Gastroesophageal sphincter (tissue), 4 donors: ENCODE results near the gene ATP8B3. TPM values are rescaled to one million over a fixed set of nuclear protein-coding genes. Genes with fewer than 3 reads are reported as not detected.

Experiments
- ATAC-seq: fragments of 150-250 bp; one replicate; pipeline ENCODE4 v1.9.1; 2016; ENCODE audit warnings: mild to moderate bottlenecking, moderate library complexity
- H3K27ac ChIP-seq, 4 donors: fragments of 200-600 bp; sonication (generic) in 3 of 4; 1 replicate in 3 of 4; 2 replicates in 1 of 4; pipeline ENCODE4 v1.5.1; 2016 to 2019
- H3K27me3 ChIP-seq: fragments of 200-600 bp; sonication (generic); one replicate; pipeline ENCODE4 v1.5.1; 2019
- H3K36me3 ChIP-seq, 2 donors: fragments of 200-600 bp; sonication (generic); one replicate each; pipeline ENCODE4 v1.5.1; 2019; ENCODE audit warnings: control low read depth in 1 of 2
- H3K4me1 ChIP-seq, 3 donors: fragments of 200-600 bp; sonication (generic); 1 replicate in 2 of 3; 2 replicates in 1 of 3; pipeline ENCODE4 v1.5.1; 2016 to 2019; ENCODE audit warnings: control low read depth in 2 of 3
- H3K4me3 ChIP-seq, 2 donors: fragments of 200-600 bp; sonication (generic); one replicate each; pipeline ENCODE4 v1.5.1; 2019; ENCODE audit warnings: mild to moderate bottlenecking in 1 of 2, moderate library complexity in 1 of 2
- H3K9me3 ChIP-seq, 3 donors: fragments of 200-600 bp; sonication (generic); one replicate each; pipeline ENCODE4 v1.5.1; 2017 to 2019; ENCODE audit warnings: control low read depth in 2 of 3
- CTCF ChIP-seq, 4 experiments: fragments of 200-600 bp in 2 of 4; fragments of 450-650 bp in 2 of 4; sonication (generic) in 1 of 4; IDR thresholded peaks; one replicate each; pipeline ENCODE4 v1.5.1; 2017 to 2019; ENCODE audit warnings: antibody characterized with exemption in 4 of 4, mild to moderate bottlenecking in 2 of 4, moderate library complexity in 2 of 4
- EP300 ChIP-seq: sonication (generic); formaldehyde crosslinking; IDR thresholded peaks from one replicate; pipeline ENCODE4 v1.6.1; 2017; ENCODE audit warnings: antibody characterized with exemption, mild to moderate bottlenecking
- POLR2A ChIP-seq, 2 donors: fragments of 450-650 bp; IDR thresholded peaks; one replicate each; pipeline ENCODE4 v1.6.1; 2017; ENCODE audit warnings: antibody characterized with exemption in 2 of 2, mild to moderate bottlenecking in 2 of 2, moderate library complexity in 1 of 2
- POLR2AphosphoS5 ChIP-seq: sonication (generic); formaldehyde crosslinking; IDR thresholded peaks from one replicate; pipeline ENCODE4 v1.6.1; 2017; ENCODE audit warnings: antibody characterized with exemption
- WGBS, 2 donors: methylation state at CpG; one replicate each; pipeline ENCODE4 v1.1.5; 2018; ENCODE audit warnings: low coverage in 1 of 2; 5-methylcytosine and 5-hydroxymethylcytosine counted together
- total RNA-seq, 4 donors: library from RNA; depleted of rRNA; stranded (reverse); fragments of >200 nt; gene quantifications; one replicate each; pipeline ENCODE4 v1.1.0, GENCODE V29; 2016

ATP8B3 gene
- total RNA-seq, 4 donors from 2014 or later = 0.27 to 1.4 (median 0.48) TPM

DNA sequence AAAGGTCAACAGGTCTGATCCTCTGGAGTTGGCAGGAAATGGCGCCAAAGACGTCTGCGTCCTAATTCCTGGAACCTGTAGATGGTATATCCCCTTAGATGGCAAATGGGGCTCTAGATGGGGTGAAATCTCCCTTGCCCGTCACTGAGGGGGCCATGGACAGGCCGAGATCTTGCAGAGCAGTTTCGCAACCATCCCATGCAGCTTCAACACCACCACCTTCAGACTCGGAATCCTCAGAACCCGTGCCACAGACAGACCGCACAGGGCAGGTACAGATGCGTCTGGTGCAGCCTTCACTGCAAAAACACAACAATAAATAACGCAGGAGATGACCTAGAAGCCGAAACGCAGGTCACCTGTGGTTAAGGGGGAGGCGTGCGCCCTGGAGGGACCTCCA, 18.5 kb upstream of the ATP8B3 start:
- no peak overlapping the region for H3K27ac ChIP-seq
- 86 to 93% methylated on average over 6 to 14 of the region's 15 CpGs for WGBS, 2 donors
- H3K4me1 ChIP-seq = peaks cover 0 to 37% (median 15%) of the 10 kb centered on the region in 3 donors
- ATAC-seq = no peak
- no peaks in the 10 kb centered on the region for H3K9me3 ChIP-seq
- H3K36me3 ChIP-seq = peaks cover 0 to 69% of the 10 kb centered on the region in 2 donors
- H3K27me3 ChIP-seq = no peaks in the 10 kb centered on the region
- H3K4me3 ChIP-seq = no peak overlapping the region
- TF ChIP-seq EP300 (no peak), CTCF (IDR thresholded peaks at IDR 0.05) (no peak), POLR2AphosphoS5 (no peak), POLR2A (IDR thresholded peaks at IDR 0.05) (no peak)

DNA sequence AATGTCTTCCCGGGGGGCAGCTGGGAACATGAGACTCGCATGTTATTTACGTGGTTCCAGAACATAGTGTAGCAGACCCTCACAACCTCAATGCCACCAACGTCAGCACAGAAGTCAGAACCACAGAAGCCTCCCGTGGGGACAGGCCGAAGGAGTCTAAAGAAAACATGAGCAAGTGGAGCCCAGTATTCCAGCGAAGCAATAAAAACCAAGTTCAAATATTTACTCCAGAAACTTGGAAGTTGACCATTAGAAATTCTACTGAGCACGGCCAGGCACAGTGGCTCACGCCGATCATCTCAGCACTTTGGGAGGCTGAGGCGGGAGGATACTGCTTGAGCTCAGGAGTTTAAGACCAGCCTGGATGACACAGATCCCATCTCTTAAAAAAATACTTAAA, 17.9 kb upstream of the ATP8B3 start:
- Histone ChIP-seq H3K4me1 (peaks cover 0 to 30% (median 15%) of the 10 kb centered on the region in 3 donors), H3K27ac (no peak overlapping the region), H3K36me3 (peaks cover 0 to 74% of the 10 kb centered on the region in 2 donors), H3K9me3 (no peaks in the 10 kb centered on the region), H3K4me3 (no peak overlapping the region), H3K27me3 (no peaks in the 10 kb centered on the region)
- no peak for ATAC-seq
- TF ChIP-seq POLR2AphosphoS5 (no peak), EP300 (no peak), POLR2A (IDR thresholded peaks at IDR 0.05) (no peak), CTCF (IDR thresholded peaks at IDR 0.05) (no peak)
- WGBS, 2 donors = 72 to 80% methylated on average over 6 to 10 of the region's 11 CpGs

DNA sequence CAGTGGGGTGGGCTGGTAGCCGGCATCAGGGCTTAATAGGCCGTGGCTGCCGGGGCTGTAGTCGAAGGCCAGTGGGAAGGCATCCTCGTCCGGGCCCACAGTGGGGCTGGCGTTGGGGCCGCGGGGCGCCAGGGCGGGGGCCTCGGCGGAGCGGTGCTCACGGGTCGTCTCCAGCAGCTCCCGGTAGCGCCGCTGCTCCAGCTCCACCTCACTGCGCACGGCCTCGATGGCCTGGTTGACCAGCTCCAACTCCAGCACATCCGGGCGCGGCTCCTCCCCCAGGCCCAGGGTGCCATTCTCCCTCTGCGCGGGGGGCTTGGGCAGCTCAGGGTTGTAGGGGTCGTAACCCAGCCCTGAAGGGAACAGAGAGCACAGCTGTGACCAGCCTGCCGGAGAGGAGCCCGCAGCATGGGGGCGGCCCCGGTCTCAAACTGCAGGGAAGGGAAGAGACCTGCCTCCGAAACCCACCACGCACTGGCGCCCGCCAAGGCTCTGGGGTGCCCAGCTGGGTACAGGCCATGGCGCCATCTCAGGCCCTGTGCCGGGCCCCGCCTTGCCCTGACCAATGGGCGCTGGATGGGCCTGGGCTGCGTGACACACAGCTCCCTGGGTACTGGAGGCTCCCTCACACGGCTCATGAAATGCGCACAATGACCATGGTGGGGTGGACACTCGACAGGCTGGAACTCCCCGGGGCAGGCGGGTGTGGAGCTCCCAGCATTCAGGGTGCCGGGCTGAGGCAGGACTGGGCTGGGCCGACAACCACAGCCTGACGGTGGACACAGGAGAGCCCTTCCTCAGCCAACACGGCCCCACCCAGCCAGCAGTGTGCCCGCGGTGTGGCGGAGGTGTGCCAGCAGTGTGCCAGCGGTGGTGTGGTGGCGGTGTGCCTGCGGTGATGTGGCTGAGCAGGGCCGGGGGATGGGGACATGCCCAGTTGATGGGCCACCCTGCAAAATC, 16.5 kb upstream of the ATP8B3 start:
- TF ChIP-seq CTCF (IDR thresholded peaks at IDR 0.05) = no peak
- no peak for TF ChIP-seq POLR2AphosphoS5
- TF ChIP-seq EP300 = no peak
- no peak for TF ChIP-seq POLR2A (IDR thresholded peaks at IDR 0.05)
- no peak overlapping the region for H3K4me3 ChIP-seq
- H3K27ac ChIP-seq = no peak overlapping the region
- peaks cover 0 to 84% of the 10 kb centered on the region in 2 donors for H3K36me3 ChIP-seq
- peaks cover 0 to 24% (median 14%) of the 10 kb centered on the region in 3 donors for H3K4me1 ChIP-seq
- no peaks in the 10 kb centered on the region for H3K27me3 ChIP-seq
- H3K9me3 ChIP-seq = no peaks in the 10 kb centered on the region
- 92% methylated on average over 2 of the region's 57 CpGs; no CpG with 5 or more reads in 1 of the 2 donors for WGBS, 2 donors
- no peak for ATAC-seq

DNA sequence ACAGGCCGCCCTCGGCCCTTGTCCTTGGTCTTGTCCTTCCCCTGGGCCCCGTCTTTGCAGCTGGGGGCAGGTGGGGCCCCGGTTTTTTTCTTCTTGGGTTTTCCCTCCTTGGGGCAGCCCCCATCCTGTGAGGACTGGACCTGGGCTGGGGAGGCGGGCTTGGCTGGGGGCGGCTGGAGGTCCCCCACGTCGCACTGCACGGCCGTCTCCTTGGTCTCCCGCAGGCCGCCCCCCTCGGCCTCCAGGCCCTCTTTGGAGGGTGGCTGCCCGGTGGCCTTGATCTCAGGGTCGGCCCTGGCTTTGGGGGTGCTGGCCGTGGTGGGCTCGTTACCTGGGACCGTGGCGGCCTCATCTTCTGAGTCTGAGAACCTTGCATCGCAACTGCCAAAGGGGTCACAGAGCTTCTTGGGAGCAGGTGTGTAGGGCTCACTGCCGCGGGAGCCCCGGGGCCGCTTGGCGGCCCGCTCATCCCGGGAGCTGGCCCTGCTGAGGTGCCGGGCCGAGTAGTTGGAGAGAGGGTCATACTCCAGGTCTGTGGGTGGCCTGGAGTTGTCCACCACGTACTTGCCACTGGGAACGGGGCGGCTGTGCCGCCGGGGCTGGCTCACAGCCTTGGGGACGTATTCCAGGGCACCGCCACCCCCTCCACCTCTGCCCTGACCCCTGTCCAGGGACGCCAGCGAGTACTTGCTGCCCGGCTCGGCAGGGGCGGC, 15.6 kb upstream of the ATP8B3 start:
- no peak for ATAC-seq
- Histone ChIP-seq H3K9me3 (no peaks in the 10 kb centered on the region), H3K4me1 (peaks cover 0 to 18% (median 10%) of the 10 kb centered on the region in 3 donors), H3K36me3 (peaks cover 0 to 92% of the 10 kb centered on the region in 2 donors), H3K4me3 (no peak overlapping the region), H3K27ac (no peak overlapping the region), H3K27me3 (no peaks in the 10 kb centered on the region)
- TF ChIP-seq POLR2A (IDR thresholded peaks at IDR 0.05) (no peak), CTCF (IDR thresholded peaks at IDR 0.05) (no peak), EP300 (no peak), POLR2AphosphoS5 (no peak)
- WGBS, 2 donors = 100% methylated on average over 1 to 4 of the region's 41 CpGs
